Immature natural killer cell (primary cell): ENCODE measurements around the gene CCDC92B. TPM values are rescaled to one million over a fixed set of nuclear protein-coding genes. Genes with fewer than 3 reads are reported as not detected.

Source experiments
- DNase-seq, 3 donors: peaks; one replicate each; pipeline ENCODE4 v3.0.0; 2022; ENCODE audit warnings: mixed read lengths in 1 of 3
- H3K27ac Mint-ChIP-seq, 6 donors: one replicate each; pipeline ENCODE4 v1.8.0; 2020; ENCODE audit warnings: mixed read lengths in 6 of 6, mild to moderate bottlenecking in 5 of 6, inconsistent platforms in 4 of 6, moderate library complexity in 3 of 6
- H3K27me3 Mint-ChIP-seq, 3 donors: one replicate each; pipeline ENCODE4 v1.8.0; 2020 to 2021; ENCODE audit warnings: low read depth in 3 of 3, mild to moderate bottlenecking in 3 of 3, mixed read lengths in 3 of 3, moderate library complexity in 3 of 3, inconsistent platforms in 1 of 3
- H3K36me3 Mint-ChIP-seq, 3 donors: one replicate each; pipeline ENCODE4 v1.8.0; 2020; ENCODE audit warnings: mixed read lengths in 3 of 3, inconsistent platforms in 2 of 3, mild to moderate bottlenecking in 2 of 3
- H3K4me1 Mint-ChIP-seq, 2 donors: one replicate each; pipeline ENCODE4 v1.8.0; 2020; ENCODE audit warnings: inconsistent platforms in 2 of 2, mild to moderate bottlenecking in 2 of 2, mixed read lengths in 2 of 2, moderate library complexity in 1 of 2
- H3K4me3 Mint-ChIP-seq, 5 donors: one replicate each; pipeline ENCODE4 v1.8.0; 2020; ENCODE audit warnings: mild to moderate bottlenecking in 5 of 5, mixed read lengths in 5 of 5, inconsistent platforms in 3 of 5, moderate library complexity in 3 of 5
- H3K9me3 Mint-ChIP-seq, 6 donors: one replicate each; pipeline ENCODE4 v1.8.0; 2020; ENCODE audit warnings: mild to moderate bottlenecking in 6 of 6, mixed read lengths in 6 of 6, inconsistent platforms in 4 of 6, moderate library complexity in 3 of 6
- polyA plus RNA-seq, 3 donors: library from polyadenylated mRNA; unstranded; fragments of 300-500 nt; fragmentation: Illumina TruSeq; gene quantifications; one replicate each; pipeline ENCODE4 v1.2.3, GENCODE V29; 2021

Gene CCDC92B
- polyA plus RNA-seq, 3 donors from 2014 or later, result not detected

- no peak for DNase-seq
- peaks cover 0 to 4% (median 0%) of the 10 kb centered on the region in 3 donors for H3K36me3 Mint-ChIP-seq
Measured at GRCh38 chr17:2723997-2724783, 25.3 kb downstream of the CCDC92B start.

GRCh38 chr17:2723505-2723996 lies 25.9 kb downstream of the CCDC92B start:
- Mint-ChIP-seq H3K36me3 (peaks cover 0 to 4% (median 0%) of the 10 kb centered on the region in 3 donors), H3K27me3 (peaks cover 9 to 13% (median 12%) of the 10 kb centered on the region in 3 donors), H3K27ac (no peak overlapping the region), H3K4me3 (peak overlapping the region in 1 of 5 donors; percentile 36), H3K4me1 (peaks cover 0 to 3% of the 10 kb centered on the region in 2 donors), H3K9me3 (no peaks in the 10 kb centered on the region)
- no peak for DNase-seq

More at GRCh38 chr17:2723997-2724783, 25.3 kb downstream of the CCDC92B start:
- peaks cover 0 to 3% of the 10 kb centered on the region in 2 donors for H3K4me1 Mint-ChIP-seq
- peaks cover 9 to 15% (median 12%) of the 10 kb centered on the region in 3 donors for H3K27me3 Mint-ChIP-seq
- no peak overlapping the region for H3K4me3 Mint-ChIP-seq
- no peak overlapping the region for H3K27ac Mint-ChIP-seq
- no peaks in the 10 kb centered on the region for H3K9me3 Mint-ChIP-seq

- DNase-seq, result no peak
- peaks cover 0 to 4% (median 0%) of the 10 kb centered on the region in 3 donors for H3K36me3 Mint-ChIP-seq
- peaks cover 9 to 12% (median 12%) of the 10 kb centered on the region in 3 donors for H3K27me3 Mint-ChIP-seq
- H3K27ac Mint-ChIP-seq, result no peak overlapping the region
- peaks cover 0 to 3% of the 10 kb centered on the region in 2 donors for H3K4me1 Mint-ChIP-seq
- H3K4me3 Mint-ChIP-seq, result no peak overlapping the region
- no peaks in the 10 kb centered on the region for H3K9me3 Mint-ChIP-seq
Measured at GRCh38 chr17:2722611-2723010, 26.8 kb downstream of the CCDC92B start.

- Mint-ChIP-seq H3K27me3 (peaks cover 6 to 11% (median 9%) of the 10 kb centered on the region in 3 donors), H3K27ac (no peak overlapping the region), H3K4me3 (no peak overlapping the region), H3K36me3 (peaks cover 0 to 4% (median 0%) of the 10 kb centered on the region in 3 donors), H3K9me3 (no peaks in the 10 kb centered on the region), H3K4me1 (peaks cover 0 to 3% of the 10 kb centered on the region in 2 donors)
- no peak for DNase-seq
Measured at GRCh38 chr17:2721603-2722002, 27.8 kb downstream of the CCDC92B start.

GRCh38 chr17:2719861-2720260 lies 29.6 kb downstream of the CCDC92B start:
- no peak for DNase-seq
- Mint-ChIP-seq H3K27ac (no peak overlapping the region), H3K27me3 (peaks cover 2 to 6% (median 6%) of the 10 kb centered on the region in 3 donors), H3K4me3 (no peak overlapping the region), H3K9me3 (no peaks in the 10 kb centered on the region), H3K36me3 (no peaks in the 10 kb centered on the region), H3K4me1 (no peaks in the 10 kb centered on the region)

- no peak for DNase-seq
- Mint-ChIP-seq H3K9me3 (no peaks in the 10 kb centered on the region), H3K4me3 (no peak overlapping the region), H3K27me3 (peaks cover 2 to 6% (median 5%) of the 10 kb centered on the region in 3 donors), H3K36me3 (no peaks in the 10 kb centered on the region), H3K4me1 (peaks cover 0 to 3% of the 10 kb centered on the region in 2 donors), H3K27ac (no peak overlapping the region)
Measured at GRCh38 chr17:2718150-2718938, 31.1 kb downstream of the CCDC92B start.

GRCh38 chr17:2716649-2717048 lies 32.8 kb downstream of the CCDC92B start:
- Mint-ChIP-seq H3K27me3 (peaks cover 2 to 11% (median 2%) of the 10 kb centered on the region in 3 donors), H3K27ac (no peak overlapping the region), H3K4me1 (peaks cover 7 to 9% of the 10 kb centered on the region in 2 donors), H3K4me3 (no peak overlapping the region), H3K9me3 (no peaks in the 10 kb centered on the region), H3K36me3 (no peaks in the 10 kb centered on the region)
- DNase-seq, result no peak

GRCh38 chr17:2713881-2714280 lies 35.6 kb downstream of the CCDC92B start:
- Mint-ChIP-seq H3K27ac (no peak overlapping the region), H3K27me3 (peaks cover 2 to 13% (median 4%) of the 10 kb centered on the region in 3 donors), H3K4me1 (peaks cover 28 to 30% of the 10 kb centered on the region in 2 donors), H3K36me3 (no peaks in the 10 kb centered on the region), H3K9me3 (no peaks in the 10 kb centered on the region), H3K4me3 (peak overlapping the region in 2 of 5 donors; percentile 25 to 47)
- no peak for DNase-seq

GRCh38 chr17:2712300-2713043 lies 37.0 kb downstream of the CCDC92B start:
- Mint-ChIP-seq H3K4me3 (peak overlapping the region; percentile 78 to 85 (median 82)), H3K36me3 (no peaks in the 10 kb centered on the region), H3K9me3 (no peaks in the 10 kb centered on the region), H3K27me3 (peaks cover 2 to 13% (median 5%) of the 10 kb centered on the region in 3 donors), H3K4me1 (peaks cover 30 to 34% of the 10 kb centered on the region in 2 donors), H3K27ac (peak overlapping the region in 4 of 6 donors; percentile 24 to 79 (median 60))
- no peak for DNase-seq

GRCh38 chr17:2711608-2712299 lies 37.7 kb downstream of the CCDC92B start, which contains the start of gene CLUH:
TSS of gene CLUH (minus strand) at chr17:2711764. CDS start at chr17:2711661, 103 bp downstream.
- Mint-ChIP-seq H3K36me3 (no peaks in the 10 kb centered on the region), H3K4me3 (peak within 1 kb of the TSS; percentile 82 to 87 (median 86)), H3K4me1 (peaks cover 30 to 34% of the 10 kb centered on the region in 2 donors), H3K27me3 (peaks cover 2 to 12% (median 5%) of the 10 kb centered on the region in 3 donors), H3K27ac (peak within 1 kb of the TSS; percentile 46 to 87 (median 78)), H3K9me3 (no peaks in the 10 kb centered on the region)
- peak; percentile 95 for DNase-seq

- peaks cover 2 to 12% (median 5%) of the 10 kb centered on the region in 3 donors for H3K27me3 Mint-ChIP-seq
- H3K4me3 Mint-ChIP-seq, result peak overlapping the region; percentile 80 to 87 (median 86)
- H3K27ac Mint-ChIP-seq, result peak overlapping the region in 5 of 6 donors; percentile 71 to 87 (median 80)
- peak; percentile 46 to 51 (median 47) for DNase-seq
- peaks cover 30 to 34% of the 10 kb centered on the region in 2 donors for H3K4me1 Mint-ChIP-seq
- no peaks in the 10 kb centered on the region for H3K36me3 Mint-ChIP-seq
- no peaks in the 10 kb centered on the region for H3K9me3 Mint-ChIP-seq
Measured at GRCh38 chr17:2710803-2711607, 38.4 kb downstream of the CCDC92B start.
